ENCODE results near the gene FEM1C. TPM values are rescaled to one million over a fixed set of nuclear protein-coding genes. Genes with fewer than 3 reads are reported as not detected.

Gene FEM1C
- polyA plus RNA-seq, 1 donor from 2014 or later: 16.4 TPM

DNA sequence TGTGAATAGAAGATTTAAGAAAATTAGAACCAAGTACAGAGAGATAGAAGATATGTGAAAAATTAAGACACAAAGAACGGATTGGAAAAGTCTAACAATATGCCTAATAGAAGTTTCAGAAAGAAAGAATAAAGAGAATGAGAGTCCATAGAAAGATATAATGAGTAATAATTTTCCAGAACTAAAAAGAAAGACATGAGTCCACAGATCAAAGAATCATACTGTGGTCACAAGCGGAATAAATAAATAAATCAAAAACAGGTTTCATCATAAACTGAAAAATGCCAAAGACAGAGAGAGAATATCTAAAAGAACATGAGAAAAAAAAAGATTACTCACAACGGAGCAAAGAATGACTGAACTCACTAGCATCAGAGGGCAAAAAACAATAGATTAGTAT lies 32.9 kb downstream of the FEM1C start:
- H3K27ac ChIP-seq (ENCODE audit: low read length): no peak overlapping the region
- no peaks in the 10 kb centered on the region for H3F3A ChIP-seq (ENCODE audit: insufficient read depth, low read length, poor library complexity, severe bottlenecking)
- H3K4me3 ChIP-seq (ENCODE audit: low read length): no peak overlapping the region
- H3K79me2 ChIP-seq (replicated peaks; ENCODE audit: insufficient read depth, low read length): no peaks in the 10 kb centered on the region
- no peaks in the 10 kb centered on the region for H3K36me3 ChIP-seq (ENCODE audit: insufficient read depth, low read length)
- H2AFZ ChIP-seq (ENCODE audit: low read depth, low read length): no peak overlapping the region
- H3K9me2 ChIP-seq (ENCODE audit: insufficient read depth, low read length): no peaks in the 10 kb centered on the region
- H3K9me3 ChIP-seq (ENCODE audit: low read length): no peaks in the 10 kb centered on the region
- H4K20me1 ChIP-seq (ENCODE audit: insufficient read depth): no peaks in the 10 kb centered on the region
- no peak for TF ChIP-seq MXI1 (conservative IDR thresholded peaks at IDR 0.05; ENCODE audit: poor library complexity, severe bottlenecking)
- no peak for TF ChIP-seq EZH2 (IDR thresholded peaks at IDR 0.05; ENCODE audit: borderline replicate concordance, insufficient read depth, low read length, poor library complexity, severe bottlenecking)
- TF ChIP-seq EP300 (conservative IDR thresholded peaks at IDR 0.05; ENCODE audit: poor library complexity, severe bottlenecking): no peak
- TF ChIP-seq, protein P1, sequence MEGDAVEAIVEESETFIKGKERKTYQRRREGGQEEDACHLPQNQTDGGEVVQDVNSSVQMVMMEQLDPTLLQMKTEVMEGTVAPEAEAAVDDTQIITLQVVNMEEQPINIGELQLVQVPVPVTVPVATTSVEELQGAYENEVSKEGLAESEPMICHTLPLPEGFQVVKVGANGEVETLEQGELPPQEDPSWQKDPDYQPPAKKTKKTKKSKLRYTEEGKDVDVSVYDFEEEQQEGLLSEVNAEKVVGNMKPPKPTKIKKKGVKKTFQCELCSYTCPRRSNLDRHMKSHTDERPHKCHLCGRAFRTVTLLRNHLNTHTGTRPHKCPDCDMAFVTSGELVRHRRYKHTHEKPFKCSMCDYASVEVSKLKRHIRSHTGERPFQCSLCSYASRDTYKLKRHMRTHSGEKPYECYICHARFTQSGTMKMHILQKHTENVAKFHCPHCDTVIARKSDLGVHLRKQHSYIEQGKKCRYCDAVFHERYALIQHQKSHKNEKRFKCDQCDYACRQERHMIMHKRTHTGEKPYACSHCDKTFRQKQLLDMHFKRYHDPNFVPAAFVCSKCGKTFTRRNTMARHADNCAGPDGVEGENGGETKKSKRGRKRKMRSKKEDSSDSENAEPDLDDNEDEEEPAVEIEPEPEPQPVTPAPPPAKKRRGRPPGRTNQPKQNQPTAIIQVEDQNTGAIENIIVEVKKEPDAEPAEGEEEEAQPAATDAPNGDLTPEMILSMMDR (IDR thresholded peaks at IDR 0.05; ENCODE audit: poor library complexity, severe bottlenecking): no peak
- TF ChIP-seq RAD21 (conservative IDR thresholded peaks at IDR 0.05): no peak
- TF ChIP-seq, protein P2, sequence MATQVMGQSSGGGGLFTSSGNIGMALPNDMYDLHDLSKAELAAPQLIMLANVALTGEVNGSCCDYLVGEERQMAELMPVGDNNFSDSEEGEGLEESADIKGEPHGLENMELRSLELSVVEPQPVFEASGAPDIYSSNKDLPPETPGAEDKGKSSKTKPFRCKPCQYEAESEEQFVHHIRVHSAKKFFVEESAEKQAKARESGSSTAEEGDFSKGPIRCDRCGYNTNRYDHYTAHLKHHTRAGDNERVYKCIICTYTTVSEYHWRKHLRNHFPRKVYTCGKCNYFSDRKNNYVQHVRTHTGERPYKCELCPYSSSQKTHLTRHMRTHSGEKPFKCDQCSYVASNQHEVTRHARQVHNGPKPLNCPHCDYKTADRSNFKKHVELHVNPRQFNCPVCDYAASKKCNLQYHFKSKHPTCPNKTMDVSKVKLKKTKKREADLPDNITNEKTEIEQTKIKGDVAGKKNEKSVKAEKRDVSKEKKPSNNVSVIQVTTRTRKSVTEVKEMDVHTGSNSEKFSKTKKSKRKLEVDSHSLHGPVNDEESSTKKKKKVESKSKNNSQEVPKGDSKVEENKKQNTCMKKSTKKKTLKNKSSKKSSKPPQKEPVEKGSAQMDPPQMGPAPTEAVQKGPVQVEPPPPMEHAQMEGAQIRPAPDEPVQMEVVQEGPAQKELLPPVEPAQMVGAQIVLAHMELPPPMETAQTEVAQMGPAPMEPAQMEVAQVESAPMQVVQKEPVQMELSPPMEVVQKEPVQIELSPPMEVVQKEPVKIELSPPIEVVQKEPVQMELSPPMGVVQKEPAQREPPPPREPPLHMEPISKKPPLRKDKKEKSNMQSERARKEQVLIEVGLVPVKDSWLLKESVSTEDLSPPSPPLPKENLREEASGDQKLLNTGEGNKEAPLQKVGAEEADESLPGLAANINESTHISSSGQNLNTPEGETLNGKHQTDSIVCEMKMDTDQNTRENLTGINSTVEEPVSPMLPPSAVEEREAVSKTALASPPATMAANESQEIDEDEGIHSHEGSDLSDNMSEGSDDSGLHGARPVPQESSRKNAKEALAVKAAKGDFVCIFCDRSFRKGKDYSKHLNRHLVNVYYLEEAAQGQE (IDR thresholded peaks at IDR 0.05; ENCODE audit: borderline replicate concordance): no peak
- TF ChIP-seq TAF1 (IDR thresholded peaks at IDR 0.05; ENCODE audit: low read depth): no peak
- no peak for TF ChIP-seq SMC3 (conservative IDR thresholded peaks at IDR 0.05; ENCODE audit: poor library complexity)
- no peak overlapping the region for H3K9ac ChIP-seq (ENCODE audit: low read length)
- no peaks in the 10 kb centered on the region for H3K27me3 ChIP-seq (ENCODE audit: insufficient read depth, low read depth, low read length)
- no peak overlapping the region for H3K4me2 ChIP-seq (ENCODE audit: low read length)

DNA sequence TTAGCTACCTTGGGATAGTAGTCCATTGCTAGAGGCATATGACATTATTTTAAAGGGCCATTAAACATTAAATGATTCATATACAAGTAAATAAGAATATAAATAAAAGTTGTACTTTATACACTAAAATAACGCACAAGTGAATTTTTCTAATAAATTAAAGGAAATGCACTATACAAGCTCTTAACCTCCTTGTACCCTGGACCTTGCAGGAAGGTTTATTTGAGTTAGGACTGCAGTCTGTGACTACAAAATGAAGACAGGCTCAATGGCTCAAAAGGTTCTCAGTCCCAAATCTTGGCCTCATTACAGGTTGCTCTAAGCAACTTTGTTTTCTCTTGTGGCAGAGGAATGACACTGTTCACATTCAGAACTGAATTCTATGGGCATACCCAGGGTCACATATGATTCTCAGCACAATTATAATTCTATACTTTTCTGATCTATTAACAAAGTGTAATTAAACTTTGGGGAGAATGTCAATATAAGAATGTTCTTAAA lies 34.4 kb downstream of the FEM1C start:
- H3K9me2 ChIP-seq (ENCODE audit: insufficient read depth, low read length): no peaks in the 10 kb centered on the region
- H3K4me3 ChIP-seq (ENCODE audit: low read length): no peak overlapping the region
- H4K20me1 ChIP-seq (ENCODE audit: insufficient read depth): no peaks in the 10 kb centered on the region
- no peaks in the 10 kb centered on the region for H3K36me3 ChIP-seq (ENCODE audit: insufficient read depth, low read length)
- no peak overlapping the region for H3K4me2 ChIP-seq (ENCODE audit: low read length)
- H3K9me3 ChIP-seq (ENCODE audit: low read length): no peaks in the 10 kb centered on the region
- no peak overlapping the region for H3K27ac ChIP-seq (ENCODE audit: low read length)
- H3K79me2 ChIP-seq (replicated peaks; ENCODE audit: insufficient read depth, low read length): no peaks in the 10 kb centered on the region
- H2AFZ ChIP-seq (ENCODE audit: low read depth, low read length): no peak overlapping the region
- no peaks in the 10 kb centered on the region for H3F3A ChIP-seq (ENCODE audit: insufficient read depth, low read length, poor library complexity, severe bottlenecking)
- H3K27me3 ChIP-seq (ENCODE audit: insufficient read depth, low read depth, low read length): no peaks in the 10 kb centered on the region
- no peak overlapping the region for H3K9ac ChIP-seq (ENCODE audit: low read length)
- TF ChIP-seq, protein P1 (IDR thresholded peaks at IDR 0.05; ENCODE audit: poor library complexity, severe bottlenecking): no peak
- TF ChIP-seq TAF1 (IDR thresholded peaks at IDR 0.05; ENCODE audit: low read depth) (no peak), SMC3 (conservative IDR thresholded peaks at IDR 0.05; ENCODE audit: poor library complexity) (no peak), RAD21 (conservative IDR thresholded peaks at IDR 0.05) (no peak), POLR2AphosphoS5 (IDR thresholded peaks at IDR 0.05) (no peak), EP300 (conservative IDR thresholded peaks at IDR 0.05; ENCODE audit: poor library complexity, severe bottlenecking) (no peak), EZH2 (IDR thresholded peaks at IDR 0.05; ENCODE audit: borderline replicate concordance, insufficient read depth, low read length, poor library complexity, severe bottlenecking) (no peak), MXI1 (conservative IDR thresholded peaks at IDR 0.05; ENCODE audit: poor library complexity, severe bottlenecking) (no peak)
- TF ChIP-seq, protein P2 (IDR thresholded peaks at IDR 0.05; ENCODE audit: borderline replicate concordance): no peak

Measured in neural cell (in vitro differentiated cells).